A673 (cell line): ENCODE results near the gene IGFBP2. TPM values are rescaled to one million over a fixed set of nuclear protein-coding genes. Genes with fewer than 3 reads are reported as not detected.

Experiments used
- BruUV-seq: library from RNA; stranded (reverse); fragments of 400-500 nt; replicated peaks from 2 replicates; lab custom pipeline; 2021; lab: Mats Ljungman, UMichigan
- CTCF ChIA-PET: fragments of 300-600 bp; sonication (Branson Sonifier 250); formaldehyde crosslinking; loops from one replicate; lab custom pipeline; 2022; ENCODE audit warnings: antibody characterized with exemption; lab: Charles Lee
- POLR2A ChIA-PET: fragments of 300-600 bp; sonication (Branson Sonifier 250); formaldehyde crosslinking; loops from one replicate; lab custom pipeline; 2022; ENCODE audit warnings: antibody characterized with exemption; ENCODE audit not compliant: low non-redundant PET; lab: Charles Lee
- DNase-seq: peaks from one replicate; pipeline ENCODE4 v3.0.0-alpha.2; 2015; ENCODE audit warnings: low spot score
- H3K27ac ChIP-seq: fragments of 200-600 bp; sonication (generic); 2 replicates; pipeline ENCODE4 v1.5.1; 2016; ENCODE audit warnings: mixed run types, low read depth, mild to moderate bottlenecking, mixed read lengths, antibody characterized with exemption, low read length; ENCODE audit not compliant: poor library complexity, severe bottlenecking
- H3K27me3 ChIP-seq: fragments of 200-600 bp; sonication (generic); replicated peaks from 2 replicates; pipeline ENCODE4 v1.6.1; 2017; ENCODE audit warnings: mixed run types, low read depth, mild to moderate bottlenecking, mixed read lengths, antibody characterized with exemption, low read length; ENCODE audit not compliant: insufficient read depth, poor library complexity
- H3K36me3 ChIP-seq: fragments of 200-600 bp; sonication (generic); 2 replicates; pipeline ENCODE4 v1.6.1; 2016; ENCODE audit warnings: mixed run types, mild to moderate bottlenecking, mixed read lengths, antibody characterized with exemption, low read length; ENCODE audit not compliant: insufficient read depth, poor library complexity, severe bottlenecking
- H3K4me1 ChIP-seq: fragments of 200-600 bp; sonication (generic); 2 replicates; pipeline ENCODE4 v1.6.1; 2017; ENCODE audit warnings: mixed run types, mild to moderate bottlenecking, mixed read lengths, antibody characterized with exemption, low read length; ENCODE audit not compliant: insufficient read depth, poor library complexity, severe bottlenecking
- H3K4me3 ChIP-seq: fragments of 200-600 bp; sonication (generic); 2 replicates; pipeline ENCODE4 v1.5.1; 2016; ENCODE audit warnings: low read depth, mixed run types, mild to moderate bottlenecking, mixed read lengths, low read length; ENCODE audit not compliant: poor library complexity, severe bottlenecking
- H3K9me3 ChIP-seq: fragments of 200-600 bp; sonication (generic); 2 replicates; pipeline ENCODE4 v1.6.1; 2016; ENCODE audit warnings: mixed run types, low read depth, mild to moderate bottlenecking, mixed read lengths, antibody characterized with exemption, low read length; ENCODE audit not compliant: poor library complexity, severe bottlenecking
- EZH2 ChIP-seq: fragments of 200-600 bp; sonication (generic); IDR thresholded peaks from 2 replicates; pipeline ENCODE4 v1.6.1; 2017; ENCODE audit warnings: borderline replicate concordance, low read depth, mild to moderate bottlenecking, mixed read lengths, antibody characterized with exemption, low read length; ENCODE audit not compliant: poor library complexity, severe bottlenecking
- intact Hi-C: fragments of 100-400 bp; cut with micrococcal nuclease; formaldehyde crosslinking; loops from one replicate; pipeline ENCODE4 v1.10.0; 2022; ENCODE audit not compliant: unreplicated experiment
- total RNA-seq: library from RNA; stranded (reverse); gene quantifications from 2 replicates; pipeline ENCODE4 v1.2.3, GENCODE V29; 2021
- TF ChIP-seq, protein P1 (sequence below): fragments of 300-800, 200-600 bp; sonication (generic); conservative IDR thresholded peaks from 2 replicates; pipeline ENCODE4 v1.5.1; 2017; ENCODE audit warnings: low read depth, mild to moderate bottlenecking, antibody characterized with exemption, low read length, moderate library complexity, mixed read lengths

The IGFBP2 gene
- total RNA-seq, 1 experiment from 2014 or later = 614 TPM

- Histone ChIP-seq H3K4me1 (peaks cover 58% of the 10 kb centered on the region), H3K27me3 (no peaks in the 10 kb centered on the region), H3K4me3 (no peak overlapping the region), H3K36me3 (no peaks in the 10 kb centered on the region), H3K27ac (peak overlapping the region; percentile 98), H3K9me3 (no peaks in the 10 kb centered on the region)
- TF ChIP-seq, protein P1, sequence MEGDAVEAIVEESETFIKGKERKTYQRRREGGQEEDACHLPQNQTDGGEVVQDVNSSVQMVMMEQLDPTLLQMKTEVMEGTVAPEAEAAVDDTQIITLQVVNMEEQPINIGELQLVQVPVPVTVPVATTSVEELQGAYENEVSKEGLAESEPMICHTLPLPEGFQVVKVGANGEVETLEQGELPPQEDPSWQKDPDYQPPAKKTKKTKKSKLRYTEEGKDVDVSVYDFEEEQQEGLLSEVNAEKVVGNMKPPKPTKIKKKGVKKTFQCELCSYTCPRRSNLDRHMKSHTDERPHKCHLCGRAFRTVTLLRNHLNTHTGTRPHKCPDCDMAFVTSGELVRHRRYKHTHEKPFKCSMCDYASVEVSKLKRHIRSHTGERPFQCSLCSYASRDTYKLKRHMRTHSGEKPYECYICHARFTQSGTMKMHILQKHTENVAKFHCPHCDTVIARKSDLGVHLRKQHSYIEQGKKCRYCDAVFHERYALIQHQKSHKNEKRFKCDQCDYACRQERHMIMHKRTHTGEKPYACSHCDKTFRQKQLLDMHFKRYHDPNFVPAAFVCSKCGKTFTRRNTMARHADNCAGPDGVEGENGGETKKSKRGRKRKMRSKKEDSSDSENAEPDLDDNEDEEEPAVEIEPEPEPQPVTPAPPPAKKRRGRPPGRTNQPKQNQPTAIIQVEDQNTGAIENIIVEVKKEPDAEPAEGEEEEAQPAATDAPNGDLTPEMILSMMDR = no peak
- no peak for TF ChIP-seq EZH2
- CTCF ChIA-PET = interaction anchor here (0.6 kb wide), 1 partner anchor 301 kb away, joined by 7 read pairs; no protein-coding TSS in a partner anchor
- no peak for DNase-seq
- POLR2A ChIA-PET = interaction anchor here (0.6 kb wide), 1 partner anchor 66 kb away, joined by 5 read pairs; no protein-coding TSS in a partner anchor
- no TSS peak for BruUV-seq
- intact Hi-C loops = no loop called here
These were observed 12.4 kb upstream of the IGFBP2 start for GRCh38 chr2:216620786-216621185.

DNA sequence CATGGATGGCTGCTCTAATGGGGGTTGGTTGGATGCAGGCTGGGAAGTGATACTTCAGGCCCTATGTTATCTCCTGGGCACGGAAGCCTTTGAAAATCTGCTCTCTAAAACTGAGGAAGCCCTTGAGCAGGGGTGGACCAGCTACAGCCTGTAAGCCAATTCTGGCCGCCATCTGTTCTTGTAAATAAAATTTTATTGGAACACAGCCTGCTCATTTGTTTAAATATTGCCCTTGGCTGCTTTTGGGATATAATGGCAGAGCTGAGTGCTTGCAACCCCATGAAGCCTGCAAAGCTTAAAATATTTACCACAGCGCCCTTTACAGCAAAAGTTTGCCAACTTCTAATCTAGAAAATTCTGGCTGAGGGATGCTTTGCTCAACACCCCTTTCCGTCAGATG, 11.9 kb upstream of the IGFBP2 start:
- DNase-seq = no peak
- Histone ChIP-seq H3K27me3 (no peaks in the 10 kb centered on the region), H3K9me3 (no peaks in the 10 kb centered on the region), H3K36me3 (no peaks in the 10 kb centered on the region), H3K4me3 (no peak overlapping the region), H3K27ac (peak overlapping the region; percentile 98), H3K4me1 (peaks cover 58% of the 10 kb centered on the region)
- CTCF ChIA-PET = no interaction called here
- TF ChIP-seq, protein P1 = no peak
- no peak for TF ChIP-seq EZH2
- POLR2A ChIA-PET = no interaction called here
- intact Hi-C loops = no loop called here
- no TSS peak for BruUV-seq

- Histone ChIP-seq H3K36me3 (no peaks in the 10 kb centered on the region), H3K27me3 (no peaks in the 10 kb centered on the region), H3K4me1 (peaks cover 49% of the 10 kb centered on the region), H3K9me3 (no peaks in the 10 kb centered on the region), H3K4me3 (no peak overlapping the region), H3K27ac (no peak overlapping the region)
- ChIA-PET CTCF (no interaction called here), POLR2A (no interaction called here)
- no TSS peak for BruUV-seq
- no peak for DNase-seq
- TF ChIP-seq, protein P1 = no peak
- no peak for TF ChIP-seq EZH2
- intact Hi-C loops = no loop called here
These were observed 10.7 kb upstream of the IGFBP2 start for GRCh38 chr2:216622526-216622925.
